ENCODE measurements around the gene CEP112.

DNA sequence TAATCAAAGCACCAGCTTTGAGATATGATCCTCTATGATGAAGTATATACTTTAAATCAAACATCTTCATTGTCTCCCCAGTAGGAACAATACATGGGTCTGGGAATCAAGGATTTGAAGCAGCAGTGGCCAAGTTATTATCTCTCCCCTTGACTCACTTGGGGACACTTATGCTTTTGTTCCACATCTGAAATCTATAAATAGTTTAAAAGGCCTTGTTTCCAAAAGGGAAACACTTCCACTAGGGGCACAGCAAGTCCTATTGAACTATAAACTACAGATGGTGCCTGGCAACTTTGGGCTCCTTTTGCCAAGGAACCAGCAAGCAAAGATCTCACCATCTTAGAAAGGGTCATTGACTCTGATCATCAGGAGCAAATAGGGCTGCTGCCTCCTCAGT lies 16.0 kb upstream of the CEP112 start:
- TF ChIP-seq RARB (CRISPR knock-in tag; IDR thresholded peaks at IDR 0.05): no peak
- TF ChIP-seq ZFP3 (CRISPR knock-in tag; IDR thresholded peaks at IDR 0.05): no peak
- TF ChIP-seq ZNF70 (CRISPR knock-in tag; IDR thresholded peaks at IDR 0.05): no peak
- TF ChIP-seq PATZ1 (CRISPR knock-in tag; IDR thresholded peaks at IDR 0.05; ENCODE audit: borderline replicate concordance): no peak
- TF ChIP-seq ARNTL (CRISPR knock-in tag; IDR thresholded peaks at IDR 0.05; ENCODE audit: borderline replicate concordance, low read depth): no peak
- TF ChIP-seq SNAI2 (CRISPR knock-in tag; IDR thresholded peaks at IDR 0.05): no peak
- TF ChIP-seq GLIS3 (CRISPR knock-in tag; IDR thresholded peaks at IDR 0.05): no peak
- TF ChIP-seq CREB5 (CRISPR knock-in tag; IDR thresholded peaks at IDR 0.05; ENCODE audit: low read depth): no peak
- TF ChIP-seq CSDC2 (CRISPR knock-in tag; IDR thresholded peaks at IDR 0.05): no peak
- no peak for TF ChIP-seq ESRRG (CRISPR knock-in tag; IDR thresholded peaks at IDR 0.05)
- TF ChIP-seq TOX (CRISPR knock-in tag; IDR thresholded peaks at IDR 0.05; ENCODE audit: borderline replicate concordance): no peak
